Fibroblast of lung (primary cell): ENCODE results near the gene AOAH. TPM values are rescaled to one million over a fixed set of nuclear protein-coding genes. Genes with fewer than 3 reads are reported as not detected.

Experiments used
- DNase-seq, 2 donors: peaks; one replicate each; pipeline versions ENCODE4 v3.0.0 to v3.0.0-alpha.2; 2010; ENCODE audit warnings: low read depth in 2 of 2
- H2AFZ ChIP-seq: 2 replicates; pipeline ENCODE4 v1.5.1; 2012; ENCODE audit warnings: low read length, control low read depth, inconsistent platforms
- H3K27ac ChIP-seq: 2 replicates; pipeline ENCODE4 v1.5.1; 2011; ENCODE audit warnings: low read length, control low read depth; ENCODE audit not compliant: insufficient read depth
- H3K27me3 ChIP-seq: 2 replicates; pipeline ENCODE4 v1.5.1; 2011; ENCODE audit warnings: mild to moderate bottlenecking, low read length; ENCODE audit not compliant: control insufficient read depth, insufficient read depth
- H3K36me3 ChIP-seq: 2 replicates; pipeline ENCODE4 v1.5.1; 2011; ENCODE audit warnings: low read length; ENCODE audit not compliant: control insufficient read depth, insufficient read depth
- H3K4me1 ChIP-seq: 2 replicates; pipeline ENCODE4 v1.5.1; 2011; ENCODE audit warnings: low read length; ENCODE audit not compliant: control insufficient read depth, insufficient read depth; ENCODE audit errors: extremely low read depth
- H3K4me2 ChIP-seq: 2 replicates; pipeline ENCODE4 v1.5.1; 2011; ENCODE audit warnings: low read length, control low read depth; ENCODE audit not compliant: insufficient read depth; ENCODE audit errors: extremely low read depth
- H3K4me3 ChIP-seq, 4 experiments: fragments of 200-600 bp in 1 of 4; sonication (generic) in 1 of 4; replicated peaks in 1 of 4; 2 replicates each; pipeline ENCODE4 v1.5.1; 2011 to 2016; ENCODE audit warnings: low read length in 4 of 4, low read depth in 3 of 4, mild to moderate bottlenecking in 3 of 4, control low read depth in 2 of 4, inconsistent platforms in 1 of 4, mixed read lengths in 1 of 4; ENCODE audit not compliant: insufficient read depth in 1 of 4; ENCODE audit errors: control extremely low read depth in 1 of 4
- H3K79me2 ChIP-seq: 2 replicates; pipeline ENCODE4 v1.5.1; 2012; ENCODE audit warnings: mild to moderate bottlenecking, low read length, inconsistent platforms; ENCODE audit not compliant: control insufficient read depth, insufficient read depth
- H3K9ac ChIP-seq: 2 replicates; pipeline ENCODE4 v1.5.1; 2011; ENCODE audit warnings: mild to moderate bottlenecking, low read length, control low read depth; ENCODE audit not compliant: insufficient read depth
- H3K9me3 ChIP-seq: 2 replicates; pipeline ENCODE4 v1.5.1; 2012; ENCODE audit warnings: low read depth, low read length; ENCODE audit not compliant: control insufficient read depth, insufficient read depth
- H4K20me1 ChIP-seq: 2 replicates; pipeline ENCODE4 v1.5.1; 2011; ENCODE audit warnings: low read length; ENCODE audit not compliant: control insufficient read depth, insufficient read depth; ENCODE audit errors: extremely low read depth
- CTCF ChIP-seq, 2 donors: IDR thresholded peaks in 1 of 2; conservative IDR thresholded peaks in 1 of 2; 1 replicate in 1 of 2; 2 replicates in 1 of 2; pipeline ENCODE4 v1.5.1; 2011 to 2012; ENCODE audit warnings: low read length in 2 of 2, control low read depth in 1 of 2, inconsistent platforms in 1 of 2, low read depth in 1 of 2, mild to moderate bottlenecking in 1 of 2
- EZH2 ChIP-seq: IDR thresholded peaks from 2 replicates; pipeline ENCODE4 v1.5.1; 2012; ENCODE audit warnings: low read length, control low read depth, mild to moderate bottlenecking; ENCODE audit errors: missing control alignments
- polyA plus RNA-seq, 2 donors: library from polyadenylated mRNA; depleted of rRNA in 1 of 2; stranded (reverse) in 1 of 2; unstranded in 1 of 2; fragments of >200 nt; gene quantifications; 2 replicates each; pipeline ENCODE4 v1.2.1, GENCODE V29; 2011 to 2012; ENCODE audit warnings: missing spikeins in 1 of 2
- total RNA-seq: library from RNA; depleted of rRNA; stranded (reverse); fragments of >200 nt; gene quantifications from 2 replicates; pipeline ENCODE4 v1.2.1, GENCODE V29; 2014

Gene AOAH
- total and polyA plus RNA-seq, 2 donors (not counting 1 experiment from before 2014, with no cell fraction given): not detected

GRCh38 chr7:36636126-36636525, 88.2 kb downstream of the AOAH start:
- no peaks in the 10 kb centered on the region for H3K27me3 ChIP-seq
- DNase-seq: no peak

GRCh38 chr7:36635091-36635490, 89.2 kb downstream of the AOAH start:
- no peak overlapping the region for H3K4me2 ChIP-seq
- H3K4me3 ChIP-seq: no peak overlapping the region
- H2AFZ ChIP-seq: no peak overlapping the region
- no peaks in the 10 kb centered on the region for H3K36me3 ChIP-seq
- H3K27ac ChIP-seq: no peak overlapping the region
- H3K79me2 ChIP-seq: no peaks in the 10 kb centered on the region
- no peak for DNase-seq
- TF ChIP-seq CTCF (conservative IDR thresholded peaks at IDR 0.05 in 1 of 2, IDR thresholded peaks at IDR 0.05 in 1 of 2; ENCODE audit: low read depth in 1 of 2, low read length in 2 of 2) (no peak), EZH2 (no peak)
- H3K27me3 ChIP-seq: no peaks in the 10 kb centered on the region
- H3K9ac ChIP-seq: no peak overlapping the region
- no peaks in the 10 kb centered on the region for H4K20me1 ChIP-seq
- H3K9me3 ChIP-seq: no peaks in the 10 kb centered on the region
- no peaks in the 10 kb centered on the region for H3K4me1 ChIP-seq

More at GRCh38 chr7:36636126-36636525, 88.2 kb downstream of the AOAH start:
- H3K27ac ChIP-seq: no peak overlapping the region
- TF ChIP-seq EZH2: no peak
- no peak for TF ChIP-seq CTCF (conservative IDR thresholded peaks at IDR 0.05 in 1 of 2, IDR thresholded peaks at IDR 0.05 in 1 of 2; ENCODE audit: low read depth in 1 of 2, low read length in 2 of 2)
- no peak overlapping the region for H2AFZ ChIP-seq
- H3K4me3 ChIP-seq: no peak overlapping the region
- no peak overlapping the region for H3K4me2 ChIP-seq
- H3K9ac ChIP-seq: no peak overlapping the region
- H3K4me1 ChIP-seq: no peaks in the 10 kb centered on the region
- H3K9me3 ChIP-seq: no peaks in the 10 kb centered on the region
- no peaks in the 10 kb centered on the region for H3K79me2 ChIP-seq
- H4K20me1 ChIP-seq: no peaks in the 10 kb centered on the region
- no peaks in the 10 kb centered on the region for H3K36me3 ChIP-seq

- Histone ChIP-seq H2AFZ (no peak overlapping the region), H3K4me2 (no peak overlapping the region), H3K9ac (no peak overlapping the region), H3K36me3 (no peaks in the 10 kb centered on the region), H3K9me3 (no peaks in the 10 kb centered on the region), H3K4me3 (no peak overlapping the region), H3K27me3 (no peaks in the 10 kb centered on the region), H3K4me1 (no peaks in the 10 kb centered on the region), H3K79me2 (no peaks in the 10 kb centered on the region), H4K20me1 (no peaks in the 10 kb centered on the region), H3K27ac (no peak overlapping the region)
- DNase-seq: no peak
- TF ChIP-seq CTCF (conservative IDR thresholded peaks at IDR 0.05 in 1 of 2, IDR thresholded peaks at IDR 0.05 in 1 of 2; ENCODE audit: low read depth in 1 of 2, low read length in 2 of 2) (no peak), EZH2 (no peak)
Measured at GRCh38 chr7:36633377-36633776, 90.9 kb downstream of the AOAH start.
